ENCODE data around the gene MRPS16.

The MRPS16 gene

GRCh38 chr10:73239908-73240307 lies 12.5 kb downstream of the MRPS16 start:
- no peak for DNase-seq (ENCODE audit: low spot score)

DNA sequence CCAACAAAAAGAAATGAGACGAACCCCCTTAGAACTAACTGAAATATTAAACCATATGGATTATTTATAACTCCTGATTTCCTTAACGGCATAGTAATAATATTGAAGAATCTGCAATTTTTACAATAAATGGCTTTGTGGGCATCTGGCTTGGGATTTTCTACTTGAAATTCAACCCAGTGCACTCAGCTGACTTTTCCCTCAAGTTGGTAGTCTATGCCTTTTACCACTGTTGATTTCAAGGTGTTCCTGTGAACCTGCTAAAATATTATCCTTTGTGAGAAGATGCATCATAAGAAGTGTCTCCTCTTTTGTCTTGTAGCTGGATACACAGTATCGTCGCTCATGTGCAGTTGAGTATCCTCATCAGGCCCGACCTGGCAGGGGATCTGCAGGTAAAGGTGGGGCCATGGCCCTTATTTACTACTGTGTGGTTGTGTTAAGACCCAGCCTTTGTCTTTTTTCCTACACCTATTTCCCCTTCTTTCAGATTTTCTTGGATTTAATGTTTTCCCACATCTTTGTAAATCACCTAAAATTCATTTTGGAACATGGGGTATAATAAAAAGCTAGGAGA lies 13.4 kb downstream of the MRPS16 start:
- DNase-seq (ENCODE audit: low spot score) = no peak

GRCh38 chr10:73234695-73235094 lies 17.7 kb downstream of the MRPS16 start:
- no peak for DNase-seq (ENCODE audit: low spot score)

- DNase-seq (ENCODE audit: low spot score) = no peak
Measured at GRCh38 chr10:73233883-73234282, 18.6 kb downstream of the MRPS16 start.

DNA sequence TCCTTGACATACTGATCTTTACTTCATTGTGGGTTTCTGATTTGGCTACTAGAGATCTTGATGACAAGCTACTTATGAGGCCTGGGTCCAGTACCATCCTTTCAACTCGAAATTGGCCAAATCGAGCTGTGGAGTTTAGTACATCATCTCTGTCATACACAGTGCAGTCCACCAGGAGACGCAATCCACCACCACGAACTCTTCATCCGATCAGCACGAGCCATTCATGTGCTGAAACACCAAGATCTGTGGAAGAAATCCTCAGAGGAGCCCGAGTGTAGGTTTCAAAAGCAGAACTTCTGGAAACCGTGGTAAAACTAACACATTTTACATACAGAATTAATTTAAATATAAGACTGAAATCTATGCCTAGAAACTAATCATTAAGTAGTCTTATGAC lies 19.6 kb downstream of the MRPS16 start:
- DNase-seq (ENCODE audit: low spot score) = no peak

DNA sequence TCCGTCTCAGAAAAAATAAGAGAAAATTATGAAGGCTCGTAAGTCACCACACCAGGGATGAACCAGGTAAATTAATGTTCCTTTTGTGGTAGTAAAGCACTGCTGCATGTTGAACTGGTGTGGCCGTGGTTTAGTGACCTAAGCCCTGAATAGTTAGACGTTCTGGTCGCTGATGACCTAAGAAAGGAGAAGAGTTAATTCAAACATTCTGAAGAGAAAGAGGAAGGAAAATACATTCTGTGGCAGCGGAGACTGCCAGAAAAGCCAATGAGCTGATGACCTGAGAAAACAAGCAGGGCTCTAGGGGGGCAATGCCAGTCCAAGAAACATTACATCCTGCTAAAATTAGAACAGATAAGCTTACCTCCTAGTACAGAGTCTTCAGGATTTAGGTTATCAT lies 22.9 kb downstream of the MRPS16 start:
- no peak for DNase-seq (ENCODE audit: low spot score)

- no peak for DNase-seq (ENCODE audit: low spot score)
Measured at GRCh38 chr10:73228247-73228646, 24.2 kb downstream of the MRPS16 start.

DNA sequence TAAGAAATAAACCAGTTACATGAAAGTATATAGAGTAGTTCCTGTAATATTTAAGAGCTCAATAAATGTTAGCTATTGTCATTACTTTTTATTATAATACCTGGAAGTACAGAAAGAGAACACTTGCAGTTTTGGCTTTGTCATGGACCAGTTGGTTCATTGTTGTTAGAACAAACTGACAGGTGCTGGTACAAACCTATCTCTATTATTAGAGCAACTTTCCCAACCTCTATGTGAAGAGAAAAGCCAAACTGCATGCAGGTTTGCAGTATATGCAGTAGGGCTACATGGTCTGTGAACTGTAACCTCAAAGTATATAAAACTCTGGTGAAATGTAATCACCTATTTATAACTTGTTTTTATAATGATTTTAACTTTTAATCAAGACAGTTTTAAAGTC lies 25.8 kb downstream of the MRPS16 start:
- no peak for DNase-seq (ENCODE audit: low spot score)

GRCh38 chr10:73225518-73225917 lies 26.9 kb downstream of the MRPS16 start:
- DNase-seq (ENCODE audit: low spot score) = no peak

GRCh38 chr10:73220989-73221388 lies 31.5 kb downstream of the MRPS16 start:
- DNase-seq (ENCODE audit: low spot score) = no peak

- DNase-seq (ENCODE audit: low spot score) = no peak
Measured at GRCh38 chr10:73219384-73219783, 33.1 kb downstream of the MRPS16 start.

GRCh38 chr10:73218431-73219191 lies 33.8 kb downstream of the MRPS16 start:
- no peak for DNase-seq (ENCODE audit: low spot score)

GRCh38 chr10:73217628-73218027 lies 34.8 kb downstream of the MRPS16 start:
- no peak for DNase-seq (ENCODE audit: low spot score)

- DNase-seq (ENCODE audit: low spot score) = no peak
Measured at GRCh38 chr10:73215749-73216148, 36.7 kb downstream of the MRPS16 start.

DNA sequence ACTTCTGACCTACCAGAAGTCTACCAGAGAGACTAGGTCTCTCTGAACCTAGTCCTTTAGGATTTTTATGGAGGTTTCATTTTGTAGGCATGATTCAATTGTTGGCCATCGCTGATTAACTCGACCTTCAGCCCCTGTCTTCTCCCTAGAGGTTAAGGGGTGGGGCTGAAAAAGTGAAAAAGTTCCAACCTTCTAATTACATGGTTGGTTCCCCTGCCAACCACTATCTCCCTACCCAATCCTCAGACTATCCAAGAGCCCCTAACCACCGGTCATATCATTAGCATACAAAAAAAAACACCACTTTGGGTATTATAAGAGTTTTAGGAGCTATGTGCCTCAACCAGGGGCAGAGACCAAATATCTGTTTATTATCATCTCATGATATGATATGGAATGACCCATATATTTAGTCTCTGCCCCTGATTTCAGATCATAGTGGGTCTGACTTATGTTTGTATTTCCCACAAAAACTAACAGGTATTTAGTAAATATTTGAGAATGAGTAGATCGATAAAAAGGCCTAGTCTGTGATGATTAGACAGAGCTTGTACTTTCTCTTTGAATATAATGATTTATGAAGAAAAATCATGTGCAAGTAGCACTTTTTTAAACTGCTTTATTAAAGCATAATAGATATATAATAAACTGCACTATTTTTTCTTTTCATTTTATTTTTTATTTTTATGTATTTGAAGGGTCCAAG lies 41.2 kb downstream of the MRPS16 start:
- DNase-seq (ENCODE audit: low spot score) = no peak

GRCh38 chr10:73210395-73211105 lies 41.9 kb downstream of the MRPS16 start:
- DNase-seq (ENCODE audit: low spot score) = no peak

DNA sequence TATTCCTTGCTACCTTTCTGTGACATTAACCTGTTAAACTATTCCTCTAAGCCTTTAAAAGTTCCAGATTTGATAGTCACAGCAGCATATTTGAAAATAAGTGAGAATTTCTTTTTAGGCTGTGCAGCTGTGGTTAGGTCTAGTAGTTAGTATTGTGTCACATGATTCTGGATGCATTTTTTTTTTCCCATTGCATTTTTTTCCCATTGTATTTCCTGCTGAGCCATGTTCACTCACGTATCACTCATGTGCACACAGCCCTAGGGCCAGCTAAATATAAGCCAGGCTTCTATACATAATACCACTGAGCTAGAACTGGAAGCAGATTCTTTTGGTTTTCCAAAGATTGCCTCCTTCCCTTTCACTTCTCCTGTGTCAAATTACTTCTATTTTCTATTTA lies 42.7 kb downstream of the MRPS16 start:
- DNase-seq (ENCODE audit: low spot score) = no peak

- DNase-seq (ENCODE audit: low spot score) = no peak
Measured at GRCh38 chr10:73207883-73208282, 44.6 kb downstream of the MRPS16 start.

DNA sequence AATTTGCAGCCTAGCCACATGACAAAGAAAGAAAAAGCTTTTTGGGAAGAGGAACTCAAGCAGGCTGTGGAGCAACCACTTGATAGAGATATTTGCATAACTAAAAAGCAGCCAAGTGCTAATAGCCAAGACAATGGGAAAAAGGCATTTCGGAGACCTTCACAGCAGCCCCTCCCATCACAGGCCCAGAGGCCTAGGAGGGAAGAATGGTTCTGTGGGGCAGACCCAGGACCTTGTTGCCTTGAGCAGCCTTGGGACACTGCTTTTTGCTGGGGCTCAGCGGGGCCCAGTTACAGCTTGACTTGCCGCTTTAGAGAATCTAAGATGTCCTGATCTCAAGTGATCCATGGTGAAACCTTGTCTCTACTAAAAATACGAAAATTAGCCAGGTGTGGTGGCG lies 46.1 kb downstream of the MRPS16 start:
- no peak for DNase-seq (ENCODE audit: low spot score)

DNA sequence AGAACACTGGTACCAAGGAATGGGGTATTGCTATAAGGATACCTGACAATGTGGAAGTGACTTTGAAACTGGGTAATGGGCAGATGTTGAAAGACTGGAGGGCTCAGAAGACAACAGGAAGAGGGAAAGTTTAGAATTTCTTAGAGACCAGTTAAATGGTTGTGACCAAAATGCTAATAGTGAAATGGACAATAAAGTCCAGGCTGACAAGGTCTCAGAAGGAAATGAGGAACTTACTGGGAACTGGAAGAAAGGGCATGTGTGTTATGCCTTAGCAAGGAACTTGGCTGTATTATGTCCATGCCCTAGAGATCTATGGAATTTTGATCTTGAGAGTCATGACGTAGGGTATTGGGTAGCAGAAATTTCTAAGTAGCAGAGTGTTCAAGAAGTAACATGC lies 46.6 kb downstream of the MRPS16 start:
- no peak for DNase-seq (ENCODE audit: low spot score)

DNA sequence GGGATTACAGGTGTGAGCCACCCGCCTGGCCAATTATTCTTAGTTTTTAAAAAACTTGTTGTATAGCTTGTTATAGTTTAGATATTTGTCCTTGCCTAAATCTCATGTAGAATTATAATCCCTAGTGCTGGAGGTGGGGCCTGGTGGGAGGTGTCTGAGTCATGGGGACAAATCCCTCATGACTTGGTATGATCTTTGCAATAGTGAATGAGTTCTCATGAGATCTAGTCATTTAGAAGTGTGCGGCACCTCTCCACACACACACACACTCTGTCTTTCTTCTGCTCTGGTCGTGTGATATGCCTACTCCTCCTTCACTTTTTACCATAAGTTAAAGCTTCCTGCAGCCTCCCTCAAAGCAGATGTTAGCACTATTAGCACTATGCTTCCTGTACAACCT lies 47.4 kb downstream of the MRPS16 start:
- DNase-seq (ENCODE audit: low spot score) = no peak

All from putamen (tissue), 1 donor.